ENCODE results near the gene ATP5MK.

DNA sequence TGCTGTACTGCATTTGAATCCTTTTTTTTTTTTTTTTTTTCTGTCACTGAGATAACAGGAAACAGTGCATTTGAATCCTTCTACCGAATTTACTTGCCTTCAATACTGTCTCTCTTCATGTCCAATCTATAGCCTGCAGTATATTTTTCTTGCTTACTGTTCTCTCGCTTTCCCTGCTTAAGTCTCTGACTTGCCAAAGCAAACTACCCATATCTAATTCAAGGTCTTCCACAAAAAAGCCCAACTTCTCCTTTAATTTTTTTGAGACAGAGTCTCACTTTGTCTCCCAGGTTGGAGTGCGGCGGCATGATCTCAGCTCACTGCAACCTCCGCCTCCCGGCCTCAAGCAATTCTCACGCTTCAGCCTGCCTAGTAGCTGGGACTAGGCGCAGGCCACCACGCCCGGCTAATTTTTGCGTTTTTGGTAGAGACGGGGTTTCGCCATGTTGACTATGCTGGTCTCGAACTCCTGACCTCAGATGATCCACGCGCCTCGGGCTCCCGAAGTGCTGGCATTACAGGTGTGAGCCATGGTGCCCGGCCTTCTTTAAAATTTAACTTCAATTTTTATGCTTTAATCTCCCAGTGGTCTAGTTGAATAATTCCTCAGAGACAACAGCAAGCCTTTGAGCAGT lies 1.0 kb upstream of the ATP5MK start:
- TF ChIP-seq, protein P1, sequence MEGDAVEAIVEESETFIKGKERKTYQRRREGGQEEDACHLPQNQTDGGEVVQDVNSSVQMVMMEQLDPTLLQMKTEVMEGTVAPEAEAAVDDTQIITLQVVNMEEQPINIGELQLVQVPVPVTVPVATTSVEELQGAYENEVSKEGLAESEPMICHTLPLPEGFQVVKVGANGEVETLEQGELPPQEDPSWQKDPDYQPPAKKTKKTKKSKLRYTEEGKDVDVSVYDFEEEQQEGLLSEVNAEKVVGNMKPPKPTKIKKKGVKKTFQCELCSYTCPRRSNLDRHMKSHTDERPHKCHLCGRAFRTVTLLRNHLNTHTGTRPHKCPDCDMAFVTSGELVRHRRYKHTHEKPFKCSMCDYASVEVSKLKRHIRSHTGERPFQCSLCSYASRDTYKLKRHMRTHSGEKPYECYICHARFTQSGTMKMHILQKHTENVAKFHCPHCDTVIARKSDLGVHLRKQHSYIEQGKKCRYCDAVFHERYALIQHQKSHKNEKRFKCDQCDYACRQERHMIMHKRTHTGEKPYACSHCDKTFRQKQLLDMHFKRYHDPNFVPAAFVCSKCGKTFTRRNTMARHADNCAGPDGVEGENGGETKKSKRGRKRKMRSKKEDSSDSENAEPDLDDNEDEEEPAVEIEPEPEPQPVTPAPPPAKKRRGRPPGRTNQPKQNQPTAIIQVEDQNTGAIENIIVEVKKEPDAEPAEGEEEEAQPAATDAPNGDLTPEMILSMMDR (IDR thresholded peaks at IDR 0.05; ENCODE audit: low read depth, low read length) = no peak
- no peak for TF ChIP-seq EZH2phosphoT487 (IDR thresholded peaks at IDR 0.05; ENCODE audit: low read depth)
